GM12878 (cell line): ENCODE results near the gene GSTO1.

Experiments used
- EGR1 ChIP-seq, 2 experiments: IDR thresholded peaks; 1 replicate in 1 of 2; 2 replicates in 1 of 2; pipeline ENCODE4 v1.6.1; 2011 to 2012; ENCODE audit warnings: low read depth in 2 of 2, low read length in 2 of 2, borderline replicate concordance in 1 of 2, mild to moderate bottlenecking in 1 of 2, moderate library complexity in 1 of 2
- ESRRA ChIP-seq: IDR thresholded peaks from 2 replicates; pipeline ENCODE4 v1.6.1; 2012; ENCODE audit warnings: mild to moderate bottlenecking, low read length, improper control_type of control experiment
- EZH2 ChIP-seq: IDR thresholded peaks from 2 replicates; pipeline ENCODE4 v1.6.1; 2012; ENCODE audit warnings: low read depth, mild to moderate bottlenecking, control low read depth, inconsistent platforms, low read length, borderline replicate concordance; ENCODE audit not compliant: control insufficient read depth
- JUNB ChIP-seq: IDR thresholded peaks from 2 replicates; pipeline ENCODE4 v1.6.1; 2016; ENCODE audit warnings: antibody characterized with exemption, mild to moderate bottlenecking
- NRF1 ChIP-seq: conservative IDR thresholded peaks from 2 replicates; pipeline ENCODE4 v1.6.1; 2011; ENCODE audit warnings: mild to moderate bottlenecking, low read depth, low read length, improper control_type of control experiment
- POLR2AphosphoS2 ChIP-seq: IDR thresholded peaks from 2 replicates; pipeline ENCODE4 v1.6.1; 2011; ENCODE audit warnings: low read depth, mild to moderate bottlenecking, low read length, improper control_type of control experiment, moderate library complexity
- RFX5 ChIP-seq: IDR thresholded peaks from 2 replicates; pipeline ENCODE4 v1.6.1; 2011; ENCODE audit warnings: low read depth, low read length, improper control_type of control experiment
- STAT3 ChIP-seq: IDR thresholded peaks from 2 replicates; pipeline ENCODE4 v1.6.1; 2011; ENCODE audit warnings: low read depth, low read length, improper control_type of control experiment
- TCF3 ChIP-seq: IDR thresholded peaks from 2 replicates; pipeline ENCODE4 v1.6.1; 2012; ENCODE audit warnings: low read depth, mild to moderate bottlenecking, low read length, borderline replicate concordance; ENCODE audit not compliant: insufficient read depth
- TF ChIP-seq, protein P1 (sequence below): IDR thresholded peaks from 2 replicates; pipeline ENCODE4 v1.6.1; 2011; ENCODE audit warnings: low read depth, mild to moderate bottlenecking, low read length, moderate library complexity, borderline replicate concordance; ENCODE audit errors: extremely low read depth
- TF ChIP-seq, protein P2 (sequence below): fragments of 450-650 bp; IDR thresholded peaks from 2 replicates; pipeline ENCODE4 v1.6.1; 2016; ENCODE audit warnings: mild to moderate bottlenecking
- TF ChIP-seq, protein P3 (sequence below), 3 experiments: IDR thresholded peaks in 2 of 3; conservative IDR thresholded peaks in 1 of 3; 2 replicates each; pipeline ENCODE4 v1.5.1; 2011; ENCODE audit warnings: low read depth in 3 of 3, low read length in 3 of 3, mild to moderate bottlenecking in 3 of 3, control low read depth in 2 of 3, moderate library complexity in 2 of 3, inconsistent platforms in 1 of 3, mixed read lengths in 1 of 3; ENCODE audit not compliant: control insufficient read depth in 2 of 3, insufficient read depth in 1 of 3; ENCODE audit errors: extremely low read depth in 1 of 3

DNA sequence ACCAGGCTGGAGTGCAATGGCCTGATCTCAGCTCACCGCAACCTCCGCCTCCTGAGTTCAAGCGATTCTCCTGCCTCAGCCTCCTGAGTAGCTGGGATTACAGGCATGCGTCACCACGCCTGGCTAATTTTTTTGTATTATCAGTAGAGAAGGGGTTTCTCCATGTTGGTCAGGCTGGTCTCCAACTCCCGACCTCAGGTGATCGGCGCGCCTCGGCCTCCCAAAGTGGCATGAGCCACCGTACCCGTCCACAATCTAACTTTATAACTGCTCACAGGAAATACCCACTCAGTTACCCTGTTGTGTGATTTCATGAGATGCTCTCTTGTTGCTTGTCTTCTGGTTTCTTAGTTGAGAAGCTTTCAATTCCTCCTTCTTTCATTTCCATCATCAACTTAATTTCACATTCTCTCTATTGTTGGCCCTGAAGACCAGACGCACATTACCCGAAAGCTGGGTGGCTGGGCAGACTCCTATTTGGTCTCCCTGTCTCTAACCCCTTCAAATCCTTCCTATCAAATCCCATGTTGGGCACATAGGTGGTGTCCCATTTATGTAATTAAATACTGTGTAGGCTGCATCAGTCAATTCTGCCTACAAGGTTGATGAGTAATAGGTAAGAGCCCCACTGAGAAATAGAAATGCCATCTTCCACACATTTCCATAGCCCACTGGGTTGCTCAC is 13.2 kb downstream of the GSTO1 start:
- TF ChIP-seq RFX5 (no peak), STAT3 (no peak), POLR2AphosphoS2 (no peak), EZH2 (no peak), TCF3 (no peak), EGR1 (IDR thresholded peaks at IDR 0.05; ENCODE audit: borderline replicate concordance in 1 of 2, low read depth in 2 of 2, low read length in 2 of 2) (no peak), ESRRA (no peak), JUNB (no peak), NRF1 (no peak)
- TF ChIP-seq, protein P1, sequence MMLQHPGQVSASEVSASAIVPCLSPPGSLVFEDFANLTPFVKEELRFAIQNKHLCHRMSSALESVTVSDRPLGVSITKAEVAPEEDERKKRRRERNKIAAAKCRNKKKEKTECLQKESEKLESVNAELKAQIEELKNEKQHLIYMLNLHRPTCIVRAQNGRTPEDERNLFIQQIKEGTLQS, result no peak
- TF ChIP-seq, protein P2, sequence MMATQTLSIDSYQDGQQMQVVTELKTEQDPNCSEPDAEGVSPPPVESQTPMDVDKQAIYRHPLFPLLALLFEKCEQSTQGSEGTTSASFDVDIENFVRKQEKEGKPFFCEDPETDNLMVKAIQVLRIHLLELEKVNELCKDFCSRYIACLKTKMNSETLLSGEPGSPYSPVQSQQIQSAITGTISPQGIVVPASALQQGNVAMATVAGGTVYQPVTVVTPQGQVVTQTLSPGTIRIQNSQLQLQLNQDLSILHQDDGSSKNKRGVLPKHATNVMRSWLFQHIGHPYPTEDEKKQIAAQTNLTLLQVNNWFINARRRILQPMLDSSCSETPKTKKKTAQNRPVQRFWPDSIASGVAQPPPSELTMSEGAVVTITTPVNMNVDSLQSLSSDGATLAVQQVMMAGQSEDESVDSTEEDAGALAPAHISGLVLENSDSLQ, result no peak
- TF ChIP-seq, protein P3, sequence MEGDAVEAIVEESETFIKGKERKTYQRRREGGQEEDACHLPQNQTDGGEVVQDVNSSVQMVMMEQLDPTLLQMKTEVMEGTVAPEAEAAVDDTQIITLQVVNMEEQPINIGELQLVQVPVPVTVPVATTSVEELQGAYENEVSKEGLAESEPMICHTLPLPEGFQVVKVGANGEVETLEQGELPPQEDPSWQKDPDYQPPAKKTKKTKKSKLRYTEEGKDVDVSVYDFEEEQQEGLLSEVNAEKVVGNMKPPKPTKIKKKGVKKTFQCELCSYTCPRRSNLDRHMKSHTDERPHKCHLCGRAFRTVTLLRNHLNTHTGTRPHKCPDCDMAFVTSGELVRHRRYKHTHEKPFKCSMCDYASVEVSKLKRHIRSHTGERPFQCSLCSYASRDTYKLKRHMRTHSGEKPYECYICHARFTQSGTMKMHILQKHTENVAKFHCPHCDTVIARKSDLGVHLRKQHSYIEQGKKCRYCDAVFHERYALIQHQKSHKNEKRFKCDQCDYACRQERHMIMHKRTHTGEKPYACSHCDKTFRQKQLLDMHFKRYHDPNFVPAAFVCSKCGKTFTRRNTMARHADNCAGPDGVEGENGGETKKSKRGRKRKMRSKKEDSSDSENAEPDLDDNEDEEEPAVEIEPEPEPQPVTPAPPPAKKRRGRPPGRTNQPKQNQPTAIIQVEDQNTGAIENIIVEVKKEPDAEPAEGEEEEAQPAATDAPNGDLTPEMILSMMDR (IDR thresholded peaks at IDR 0.05 in 2 of 3, conservative IDR thresholded peaks at IDR 0.05 in 1 of 3; ENCODE audit: control insufficient read depth in 2 of 3, extremely low read depth in 1 of 3, insufficient read depth in 1 of 3, low read depth in 3 of 3, low read length in 3 of 3), result no peak
